H9 (cell line): ENCODE data around the gene KANSL1L. TPM values are rescaled to one million over a fixed set of nuclear protein-coding genes. Genes with fewer than 3 reads are reported as not detected.

ENCODE experiments used
- DNase-seq: peaks from one replicate; pipeline ENCODE4 v3.0.0-alpha.2; 2017
- H2AFZ ChIP-seq: one replicate; pipeline ENCODE4 v1.6.1; 2013; ENCODE audit warnings: mild to moderate bottlenecking, low read length, control low read depth, moderate library complexity
- H2AK5ac ChIP-seq: 2 replicates; pipeline ENCODE4 v1.6.1; 2013; ENCODE audit warnings: low read length, control low read depth, mixed read lengths; ENCODE audit not compliant: insufficient read length
- H2BK120ac ChIP-seq: one replicate; pipeline ENCODE4 v1.6.1; 2013; ENCODE audit warnings: low read depth, mild to moderate bottlenecking, low read length, control low read depth, inconsistent platforms; ENCODE audit not compliant: poor library complexity, severe bottlenecking
- H2BK12ac ChIP-seq: 2 replicates; pipeline ENCODE4 v1.6.1; 2013; ENCODE audit warnings: low read length, control low read depth, mixed read lengths, low read depth; ENCODE audit not compliant: insufficient read length
- H2BK15ac ChIP-seq: 2 replicates; pipeline ENCODE4 v1.6.1; 2013; ENCODE audit warnings: low read depth, low read length, control low read depth
- H2BK20ac ChIP-seq: one replicate; pipeline ENCODE4 v1.6.1; 2013; ENCODE audit warnings: low read depth, mild to moderate bottlenecking, low read length, control low read depth, inconsistent platforms; ENCODE audit not compliant: poor library complexity, severe bottlenecking
- H2BK5ac ChIP-seq: 2 replicates; pipeline ENCODE4 v1.6.1; 2013; ENCODE audit warnings: low read length, control low read depth, mixed read lengths; ENCODE audit not compliant: insufficient read length
- H3K14ac ChIP-seq: 2 replicates; pipeline ENCODE4 v1.6.1; 2013; ENCODE audit warnings: low read length, control low read depth; ENCODE audit not compliant: insufficient read depth
- H3K18ac ChIP-seq: 2 replicates; pipeline ENCODE4 v1.6.1; 2013; ENCODE audit warnings: low read depth, mild to moderate bottlenecking, mixed read lengths, low read length, control low read depth; ENCODE audit not compliant: insufficient read length
- H3K23ac ChIP-seq: 2 replicates; pipeline ENCODE4 v1.6.1; 2013; ENCODE audit warnings: low read length, control low read depth, mixed read lengths, low read depth; ENCODE audit not compliant: insufficient read length
- H3K23me2 ChIP-seq: 2 replicates; pipeline ENCODE4 v1.6.1; 2013; ENCODE audit warnings: low read depth, mild to moderate bottlenecking, mixed read lengths, low read length, control low read depth; ENCODE audit not compliant: insufficient read length, poor library complexity, severe bottlenecking
- H3K27ac ChIP-seq: 2 replicates; pipeline ENCODE4 v1.5.1; 2013; ENCODE audit warnings: low read length, control low read depth, mixed read lengths, low read depth; ENCODE audit not compliant: insufficient read length
- H3K27me3 ChIP-seq: 2 replicates; pipeline ENCODE4 v1.6.1; 2013; ENCODE audit warnings: low read length, control low read depth, inconsistent platforms; ENCODE audit not compliant: insufficient read depth
- H3K4ac ChIP-seq: 2 replicates; pipeline ENCODE4 v1.6.1; 2013; ENCODE audit warnings: low read depth, mild to moderate bottlenecking, control low read depth, inconsistent platforms, low read length, moderate library complexity
- H3K4me1 ChIP-seq: 2 replicates; pipeline ENCODE4 v1.6.1; 2013; ENCODE audit warnings: low read length, control low read depth, inconsistent platforms; ENCODE audit not compliant: insufficient read depth
- H3K4me2 ChIP-seq: 2 replicates; pipeline ENCODE4 v1.6.1; 2013; ENCODE audit warnings: low read length, control low read depth, mixed read lengths; ENCODE audit not compliant: insufficient read length, insufficient read depth
- H3K56ac ChIP-seq: 2 replicates; pipeline ENCODE4 v1.6.1; 2013; ENCODE audit warnings: low read depth, mild to moderate bottlenecking, mixed read lengths, low read length, control low read depth; ENCODE audit not compliant: insufficient read length
- H3K79me1 ChIP-seq: 2 replicates; pipeline ENCODE4 v1.6.1; 2013; ENCODE audit warnings: low read depth, mild to moderate bottlenecking, moderate library complexity, low read length, control low read depth, inconsistent platforms; ENCODE audit not compliant: insufficient read depth, poor library complexity, severe bottlenecking
- H3K79me2 ChIP-seq: 2 replicates; pipeline ENCODE4 v1.6.1; 2013; ENCODE audit warnings: low read length, control low read depth, inconsistent platforms; ENCODE audit not compliant: insufficient read depth
- H3K9ac ChIP-seq: 2 replicates; pipeline ENCODE4 v1.6.1; 2013; ENCODE audit warnings: low read length, control low read depth, mixed read lengths; ENCODE audit not compliant: insufficient read length; ENCODE audit errors: extremely low read depth
- H3K9me3 ChIP-seq: one replicate; pipeline ENCODE4 v1.6.1; 2013; ENCODE audit warnings: low read depth, low read length, inconsistent platforms; ENCODE audit not compliant: control insufficient read depth
- H3T11ph ChIP-seq: one replicate; pipeline ENCODE4 v1.6.1; 2013; ENCODE audit warnings: mild to moderate bottlenecking, low read length, control low read depth, inconsistent platforms
- H4K20me1 ChIP-seq: one replicate; pipeline ENCODE4 v1.6.1; 2013; ENCODE audit not compliant: control insufficient read depth, insufficient read length, insufficient read depth
- H4K5ac ChIP-seq: 2 replicates; pipeline ENCODE4 v1.6.1; 2013; ENCODE audit warnings: low read depth, mild to moderate bottlenecking, mixed read lengths, low read length, control low read depth; ENCODE audit not compliant: insufficient read length
- H4K8ac ChIP-seq: replicated peaks from 2 replicates; pipeline ENCODE4 v1.6.1; 2013; ENCODE audit warnings: low read length, control low read depth, mixed read lengths, low read depth; ENCODE audit not compliant: insufficient read length
- H4K91ac ChIP-seq: 2 replicates; pipeline ENCODE4 v1.6.1; 2013; ENCODE audit warnings: low read depth, mild to moderate bottlenecking, moderate library complexity, mixed read lengths, low read length, control low read depth; ENCODE audit not compliant: insufficient read length
- H3K27ac Mint-ChIP-seq, 3 experiments: 2 replicates in 2 of 3; 3 replicates in 1 of 3; pipeline ENCODE4 v1.8.0; 2020 to 2021; ENCODE audit warnings: mixed read lengths in 3 of 3, mild to moderate bottlenecking in 1 of 3, moderate library complexity in 1 of 3
- H3K27me3 Mint-ChIP-seq: 2 replicates; pipeline ENCODE4 v1.8.0; 2021; ENCODE audit warnings: low read depth, mild to moderate bottlenecking, moderate library complexity, mixed read lengths
- H3K36me3 Mint-ChIP-seq, 3 experiments: 2 replicates in 2 of 3; 3 replicates in 1 of 3; pipeline ENCODE4 v1.8.0; 2020 to 2021; ENCODE audit warnings: low read depth in 3 of 3, mixed read lengths in 3 of 3; ENCODE audit not compliant: insufficient read depth in 1 of 3
- H3K4me1 Mint-ChIP-seq, 2 experiments: 2 replicates each; pipeline ENCODE4 v1.8.0; 2020; ENCODE audit warnings: mixed read lengths in 2 of 2
- H3K4me3 Mint-ChIP-seq, 2 experiments: 2 replicates in 1 of 2; 3 replicates in 1 of 2; pipeline ENCODE4 v1.8.0; 2020 to 2021; ENCODE audit warnings: mild to moderate bottlenecking in 2 of 2, mixed read lengths in 2 of 2, moderate library complexity in 1 of 2
- H3K9me3 Mint-ChIP-seq, 2 experiments: 2 replicates in 1 of 2; 3 replicates in 1 of 2; pipeline ENCODE4 v1.8.0; 2020; ENCODE audit warnings: mild to moderate bottlenecking in 2 of 2, mixed read lengths in 2 of 2, moderate library complexity in 1 of 2
- CTCF ChIP-seq: fragments of 200-600 bp; sonication (generic); conservative IDR thresholded peaks from 3 replicates; pipeline ENCODE4 v1.8.0; 2021; ENCODE audit warnings: antibody characterized with exemption, mild to moderate bottlenecking
- WGBS: extraction: QIAGEN DNeasy Blood & Tissue Kit; methylation state at CpG from one replicate; pipeline ENCODE4 v1.1.7; 2013; ENCODE audit warnings: missing lambda C conversion rate, low lambda C conversion rate, mixed read lengths; ENCODE audit not compliant: insufficient read length; ENCODE audit errors: extremely low coverage; 5-methylcytosine and 5-hydroxymethylcytosine counted together
- total RNA-seq: library from RNA; stranded (reverse); gene quantifications from 2 replicates; pipeline ENCODE4 v1.2.1, GENCODE V29; 2021

Gene KANSL1L
- total RNA-seq, 1 experiment from 2014 or later = 8.2 TPM

GRCh38 chr2:210022824-210023223 is 148.4 kb downstream of the KANSL1L start:
- Histone ChIP-seq H2AK5ac (no peak overlapping the region), H3K4me1 (no peaks in the 10 kb centered on the region), H3K9me3 (no peaks in the 10 kb centered on the region), H2BK5ac (no peak overlapping the region), H2BK120ac (no peak overlapping the region), H4K91ac (no peak overlapping the region), H4K5ac (no peak overlapping the region), H4K20me1 (no peaks in the 10 kb centered on the region), H2BK15ac (no peak overlapping the region), H3K4me2 (no peak overlapping the region), H3K79me1 (no peaks in the 10 kb centered on the region), H4K8ac (no peak overlapping the region), H3T11ph (no peak overlapping the region), H2AFZ (no peak overlapping the region), H3K23me2 (no peaks in the 10 kb centered on the region), H3K14ac (no peak overlapping the region), H3K18ac (no peak overlapping the region), H3K23ac (no peak overlapping the region), H2BK20ac (no peak overlapping the region), H3K27ac (no peak overlapping the region), H3K56ac (no peak overlapping the region), H3K4ac (no peak overlapping the region), H3K9ac (no peak overlapping the region), H3K79me2 (no peaks in the 10 kb centered on the region), H2BK12ac (no peak overlapping the region), H3K27me3 (no peaks in the 10 kb centered on the region)
- no CpG with 5 or more reads among the region's 3 CpGs for WGBS
- Mint-ChIP-seq H3K4me3 (no peak overlapping the region), H3K27me3 (no peaks in the 10 kb centered on the region), H3K4me1 (no peaks in the 10 kb centered on the region), H3K9me3 (no peaks in the 10 kb centered on the region), H3K36me3 (peaks cover 23 to 68% (median 56%) of the 10 kb centered on the region in 3 experiments), H3K27ac (no peak overlapping the region)
- TF ChIP-seq CTCF = no peak
- no peak for DNase-seq
